NT2/D1 (cell line): ENCODE measurements around the gene BACH2.

ENCODE experiments used
- SUZ12 ChIP-seq: IDR thresholded peaks from 2 replicates; pipeline ENCODE4 v1.6.1; 2011; ENCODE audit not compliant: insufficient read length, insufficient read depth; ENCODE audit errors: extremely low read depth
- YY1 ChIP-seq: IDR thresholded peaks from 2 replicates; pipeline ENCODE4 v1.6.1; 2011; ENCODE audit not compliant: insufficient read length, insufficient read depth
- ZNF274 ChIP-seq: IDR thresholded peaks from 2 replicates; pipeline ENCODE4 v1.6.1; 2011; ENCODE audit warnings: mild to moderate bottlenecking, low read depth, low read length

- TF ChIP-seq YY1 (no peak), ZNF274 (no peak), SUZ12 (no peak)
Observed at GRCh38 chr6:90302320-90302719, 5.7 kb upstream of the BACH2 start.
